ENCODE results near the gene MBNL2. TPM values are rescaled to one million over a fixed set of nuclear protein-coding genes. Genes with fewer than 3 reads are reported as not detected.

The MBNL2 gene
- total and polyA plus RNA-seq, 8 donors: 75.9 to 105 (median 90.5) TPM

GRCh38 chr13:97335488-97336134, 113.5 kb downstream of the MBNL2 start:
- no peak for ATAC-seq
- TF ChIP-seq CTCF (IDR thresholded peaks at IDR 0.05): no peak
- no peaks in the 10 kb centered on the region for H3K27me3 ChIP-seq
- H3K9me3 ChIP-seq: no peaks in the 10 kb centered on the region
- no peak for DNase-seq
- intact Hi-C loops (cut with DNase I): no loop called here
- H3K4me3 ChIP-seq: no peak overlapping the region
- H3K36me3 ChIP-seq: peaks cover 0 to 18% of the 10 kb centered on the region in 2 donors
- H3K27ac ChIP-seq: no peak overlapping the region
- peaks cover 9 to 10% of the 10 kb centered on the region in 2 donors for H3K4me1 ChIP-seq

DNA sequence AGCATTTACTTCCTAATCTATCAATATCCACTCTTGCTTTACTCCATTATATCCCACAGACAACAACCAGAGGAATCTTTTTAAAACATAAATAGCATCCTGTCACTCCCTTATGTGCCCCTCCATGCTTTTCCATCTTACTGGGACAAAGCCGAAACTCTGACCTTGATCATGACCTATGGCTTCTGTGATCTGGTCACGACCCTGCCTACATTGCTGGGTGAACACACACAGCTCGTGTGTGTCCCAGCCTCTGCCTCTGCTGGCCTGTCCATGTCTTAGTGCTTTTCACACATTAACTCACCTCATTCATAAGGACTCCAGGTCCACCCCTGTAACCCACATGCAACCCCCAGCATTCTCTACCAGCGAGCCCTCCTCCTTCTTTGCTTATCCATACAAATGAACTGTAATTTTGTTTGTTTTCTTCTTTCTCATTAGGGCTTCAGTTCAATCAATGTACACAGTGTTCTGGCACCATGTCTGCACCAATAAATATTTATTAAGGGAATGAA, 115.9 kb downstream of the MBNL2 start:
- ATAC-seq (no peak), DNase-seq (no peak)
- Histone ChIP-seq H3K27ac (no peak overlapping the region), H3K9me3 (no peaks in the 10 kb centered on the region), H3K4me3 (no peak overlapping the region), H3K36me3 (peaks cover 0 to 20% of the 10 kb centered on the region in 2 donors), H3K4me1 (peaks cover 4 to 10% of the 10 kb centered on the region in 2 donors), H3K27me3 (no peaks in the 10 kb centered on the region)
- TF ChIP-seq CTCF (IDR thresholded peaks at IDR 0.05): no peak
- intact Hi-C loops (cut with DNase I): no loop called here

- DNase-seq (no peak), ATAC-seq (no peak)
- Histone ChIP-seq H3K27ac (no peak overlapping the region), H3K4me1 (peaks cover 4 to 10% of the 10 kb centered on the region in 2 donors), H3K36me3 (peaks cover 0 to 25% of the 10 kb centered on the region in 2 donors), H3K4me3 (no peak overlapping the region), H3K27me3 (no peaks in the 10 kb centered on the region), H3K9me3 (no peaks in the 10 kb centered on the region)
- intact Hi-C loops (cut with DNase I): no loop called here
- TF ChIP-seq CTCF (IDR thresholded peaks at IDR 0.05): no peak
These were observed 116.4 kb downstream of the MBNL2 start for GRCh38 chr13:97338571-97338970.

DNA sequence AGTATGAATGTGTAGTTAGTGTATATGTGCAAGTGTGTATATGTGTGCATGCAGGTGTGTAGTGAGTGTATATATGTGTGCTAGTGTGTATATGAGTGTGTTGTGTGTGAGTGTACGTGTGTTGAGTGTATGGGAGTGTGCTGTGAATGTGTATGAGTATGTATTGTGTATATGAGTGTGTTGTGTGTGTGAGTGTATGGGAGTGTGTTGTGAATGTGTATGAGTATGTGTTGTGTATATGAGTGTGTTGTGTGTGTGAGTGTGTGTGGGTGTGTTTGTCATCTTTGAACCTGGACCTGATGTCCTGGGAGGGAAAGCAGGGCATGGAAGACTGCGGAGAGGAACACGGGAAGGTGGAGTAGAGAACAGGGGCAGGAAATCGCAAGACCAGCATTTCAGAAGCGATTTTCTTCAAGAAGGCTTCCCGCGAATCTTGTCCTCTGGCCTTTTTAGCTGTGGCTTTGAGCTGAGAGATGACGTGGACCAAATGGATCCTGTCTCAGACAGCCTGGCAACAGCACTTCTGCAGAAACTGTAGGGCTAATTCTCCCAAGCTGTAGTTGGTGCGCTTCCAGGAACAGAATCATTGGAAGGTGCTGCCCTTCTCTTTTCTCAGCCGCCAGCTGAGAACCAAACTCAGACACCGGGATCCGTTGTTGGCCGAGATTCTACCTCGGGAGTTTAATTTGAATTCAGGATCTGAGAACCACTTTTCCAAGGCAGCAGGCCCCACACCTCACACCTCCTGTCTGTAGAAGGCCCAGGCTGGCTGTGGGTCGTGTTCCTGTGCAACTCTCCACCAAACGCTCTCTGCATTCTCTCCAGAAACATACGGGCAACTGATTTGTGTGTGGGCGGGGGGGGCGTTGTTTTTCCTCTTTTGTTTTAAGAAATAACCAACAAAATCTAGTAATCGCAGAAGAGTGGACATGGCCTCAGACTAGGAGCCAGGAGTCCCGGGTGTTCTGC, 117.2 kb downstream of the MBNL2 start:
- intact Hi-C loops (cut with DNase I): no loop called here
- Histone ChIP-seq H3K9me3 (no peaks in the 10 kb centered on the region), H3K4me1 (peaks cover under 1 to 13% of the 10 kb centered on the region in 2 donors), H3K36me3 (peaks cover 0 to 27% of the 10 kb centered on the region in 2 donors), H3K27ac (peak overlapping the region; percentile 0 to 49), H3K27me3 (no peaks in the 10 kb centered on the region), H3K4me3 (no peak overlapping the region)
- peak; percentile 57 for ATAC-seq
- no peak for TF ChIP-seq CTCF (IDR thresholded peaks at IDR 0.05)
- DNase-seq: peak in 3 of 4 donors; percentile 54 to 97 (median 97)
